Measurements from ENCODE around the gene ZNF649.

GRCh38 chr19:51901860-51902259, 3.0 kb downstream of the ZNF649 start:
- TF ChIP-seq EZH2 (IDR thresholded peaks at IDR 0.05; ENCODE audit: insufficient read depth, poor library complexity, severe bottlenecking) (no peak), EZH2phosphoT487 (IDR thresholded peaks at IDR 0.05; ENCODE audit: insufficient read depth, low read depth) (no peak)
